SJSA1 (cell line): ENCODE data around the gene SERPINA5. TPM values are rescaled to one million over a fixed set of nuclear protein-coding genes. Genes with fewer than 3 reads are reported as not detected.

Experiments used
- DNase-seq, 2 experiments: peaks; one replicate each; pipeline ENCODE4 v3.0.0-alpha.2; 2015 to 2020; ENCODE audit warnings: low spot score in 2 of 2, low read depth in 1 of 2
- H3K27ac ChIP-seq: fragments of 250-450 bp; sonication (Bioruptor Pico); 2 replicates; pipeline ENCODE4 v1.5.1; 2020; ENCODE audit warnings: mild to moderate bottlenecking, moderate library complexity
- H3K27me3 ChIP-seq: fragments of 250-450 bp; sonication (Bioruptor Pico); replicated peaks from 2 replicates; pipeline ENCODE4 v1.5.1; 2020; ENCODE audit warnings: mild to moderate bottlenecking, moderate library complexity
- H3K36me3 ChIP-seq: fragments of 250-450 bp; sonication (Bioruptor Pico); 2 replicates; pipeline ENCODE4 v1.5.1; 2020; ENCODE audit warnings: mild to moderate bottlenecking
- H3K4me1 ChIP-seq: fragments of 250-450 bp; sonication (Bioruptor Pico); replicated peaks from 2 replicates; pipeline ENCODE4 v1.6.1; 2021; ENCODE audit warnings: mild to moderate bottlenecking
- H3K4me3 ChIP-seq: fragments of 250-450 bp; sonication (Bioruptor Pico); 2 replicates; pipeline ENCODE4 v1.5.1; 2020; ENCODE audit warnings: mild to moderate bottlenecking
- H3K9me3 ChIP-seq: fragments of 250-450 bp; sonication (Bioruptor Pico); replicated peaks from 2 replicates; pipeline ENCODE4 v1.5.1; 2020; ENCODE audit warnings: mild to moderate bottlenecking
- total RNA-seq: library from RNA; depleted of rRNA; stranded (reverse); fragments of >200 nt; shearing (Covaris generic); gene quantifications from 2 replicates; pipeline ENCODE4 v1.2.3, GENCODE V29; 2014

The SERPINA5 gene
- total RNA-seq, 1 experiment from 2014 or later: 0.42 TPM

GRCh38 chr14:94621358-94622134 lies 40.3 kb downstream of the SERPINA5 start:
- Histone ChIP-seq H3K27ac (no peak overlapping the region), H3K9me3 (peaks cover 11% of the 10 kb centered on the region), H3K4me1 (no peaks in the 10 kb centered on the region), H3K4me3 (no peak overlapping the region), H3K27me3 (no peaks in the 10 kb centered on the region), H3K36me3 (no peaks in the 10 kb centered on the region)
- DNase-seq: no peak

DNA sequence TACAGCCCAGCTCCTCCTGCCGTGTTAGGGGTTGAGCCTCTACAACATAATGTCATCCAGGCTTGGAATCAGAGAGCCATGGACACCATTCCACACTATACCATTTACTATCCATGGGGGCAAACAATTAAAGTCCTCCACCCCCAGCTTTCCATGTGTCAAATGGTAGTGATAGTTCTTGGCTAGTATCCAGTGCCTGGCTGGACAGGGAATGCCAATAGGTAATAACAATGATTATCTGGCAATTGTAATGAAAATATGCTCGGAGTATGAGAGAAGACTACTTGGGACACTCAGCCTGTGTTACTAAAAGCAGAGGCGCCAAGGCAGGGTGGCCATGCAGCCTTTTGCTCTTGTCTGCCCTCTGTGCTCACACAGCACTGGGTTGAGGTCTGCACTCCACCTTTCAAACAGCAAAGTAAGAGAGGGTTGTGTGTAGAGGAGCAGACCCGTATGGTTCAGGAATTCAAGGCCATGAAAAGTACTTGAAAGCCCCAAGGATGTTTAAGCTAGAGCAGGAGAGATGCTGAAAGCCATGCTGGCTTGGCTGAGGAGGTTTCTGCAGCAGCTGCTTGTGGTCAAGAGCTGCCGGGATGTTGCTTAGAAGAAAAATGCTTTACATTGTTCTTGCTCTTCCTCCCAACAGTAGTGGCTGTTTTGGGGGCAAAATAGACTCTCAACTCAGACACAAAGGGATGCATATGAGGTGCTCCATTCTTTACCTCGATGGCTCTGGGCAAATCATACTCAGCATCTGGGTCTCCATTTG lies 41.6 kb downstream of the SERPINA5 start:
- Histone ChIP-seq H3K4me1 (no peaks in the 10 kb centered on the region), H3K27me3 (no peaks in the 10 kb centered on the region), H3K27ac (no peak overlapping the region), H3K36me3 (no peaks in the 10 kb centered on the region), H3K4me3 (no peak overlapping the region), H3K9me3 (peaks cover 8% of the 10 kb centered on the region)
- no peak for DNase-seq

DNA sequence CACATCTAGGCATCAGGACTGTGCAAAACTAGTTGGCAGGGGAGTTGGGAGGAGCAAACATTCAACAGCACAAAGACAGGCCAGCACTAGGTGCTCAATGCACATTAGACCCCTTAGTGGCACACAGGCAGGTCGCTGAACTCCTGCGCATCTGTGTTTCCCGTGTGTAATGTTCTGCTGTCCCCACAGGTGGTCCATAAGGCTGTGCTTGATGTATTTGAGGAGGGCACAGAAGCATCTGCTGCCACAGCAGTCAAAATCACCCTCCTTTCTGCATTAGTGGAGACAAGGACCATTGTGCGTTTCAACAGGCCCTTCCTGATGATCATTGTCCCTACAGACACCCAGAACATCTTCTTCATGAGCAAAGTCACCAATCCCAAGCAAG lies 42.2 kb downstream of the SERPINA5 start:
- no peaks in the 10 kb centered on the region for H3K4me1 ChIP-seq
- H3K9me3 ChIP-seq: peaks cover 2% of the 10 kb centered on the region
- H3K36me3 ChIP-seq: no peaks in the 10 kb centered on the region
- DNase-seq: no peak
- H3K27me3 ChIP-seq: no peaks in the 10 kb centered on the region
- H3K4me3 ChIP-seq: no peak overlapping the region
- no peak overlapping the region for H3K27ac ChIP-seq

- H3K4me1 ChIP-seq: no peaks in the 10 kb centered on the region
- H3K36me3 ChIP-seq: no peaks in the 10 kb centered on the region
- no peaks in the 10 kb centered on the region for H3K9me3 ChIP-seq
- H3K4me3 ChIP-seq: no peak overlapping the region
- no peaks in the 10 kb centered on the region for H3K27me3 ChIP-seq
- DNase-seq: no peak
- no peak overlapping the region for H3K27ac ChIP-seq
These were observed 42.8 kb downstream of the SERPINA5 start for GRCh38 chr14:94623856-94624499.

DNA sequence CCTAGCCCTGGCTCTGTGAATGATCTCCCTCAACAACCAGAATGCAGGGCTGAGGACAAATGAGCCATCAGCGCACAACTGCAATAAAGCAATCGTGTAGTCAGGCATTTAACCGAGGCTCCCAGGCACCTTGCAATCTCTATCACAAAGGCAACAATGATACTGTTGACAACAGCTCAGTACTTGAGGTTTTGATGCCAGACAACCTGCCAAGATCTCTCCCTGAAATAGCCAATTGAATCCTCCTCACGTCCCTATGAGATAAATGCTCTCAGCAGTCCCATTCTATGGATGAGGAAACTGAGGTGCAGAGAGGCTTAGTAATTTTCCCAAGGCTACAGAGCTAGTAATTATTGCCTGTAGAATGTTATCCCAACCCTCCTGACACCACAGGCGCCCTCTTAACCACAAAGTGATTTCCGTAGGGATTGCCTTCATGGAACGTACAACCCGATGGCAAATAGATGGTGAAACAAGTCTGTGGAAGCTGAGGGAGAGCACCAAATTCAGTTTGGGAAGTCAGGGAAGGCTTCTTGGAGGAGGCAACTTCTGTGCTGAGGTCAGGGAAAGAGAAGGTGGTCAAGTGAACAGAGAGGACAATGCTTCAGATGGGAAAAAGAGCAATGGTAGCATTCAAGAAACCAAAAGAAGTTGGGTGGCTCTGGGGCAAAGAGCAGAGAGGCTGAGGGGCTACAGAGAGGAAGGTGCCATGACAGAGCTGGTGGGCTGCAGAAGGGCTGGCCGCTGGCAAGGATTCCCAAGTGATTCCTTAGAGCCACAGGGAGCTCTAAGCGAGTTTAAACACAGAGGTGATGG lies 43.5 kb downstream of the SERPINA5 start:
- DNase-seq: no peak
- Histone ChIP-seq H3K27me3 (no peaks in the 10 kb centered on the region), H3K4me1 (no peaks in the 10 kb centered on the region), H3K27ac (no peak overlapping the region), H3K4me3 (no peak overlapping the region), H3K9me3 (no peaks in the 10 kb centered on the region), H3K36me3 (no peaks in the 10 kb centered on the region)

GRCh38 chr14:94625353-94625635 lies 44.1 kb downstream of the SERPINA5 start:
- H3K9me3 ChIP-seq: no peaks in the 10 kb centered on the region
- no peaks in the 10 kb centered on the region for H3K27me3 ChIP-seq
- no peak overlapping the region for H3K27ac ChIP-seq
- no peak for DNase-seq
- no peaks in the 10 kb centered on the region for H3K36me3 ChIP-seq
- H3K4me3 ChIP-seq: no peak overlapping the region
- no peaks in the 10 kb centered on the region for H3K4me1 ChIP-seq

GRCh38 chr14:94628578-94628977 lies 47.4 kb downstream of the SERPINA5 start:
- no peaks in the 10 kb centered on the region for H3K9me3 ChIP-seq
- DNase-seq: no peak
- no peak overlapping the region for H3K27ac ChIP-seq
- no peaks in the 10 kb centered on the region for H3K4me1 ChIP-seq
- H3K4me3 ChIP-seq: no peak overlapping the region
- H3K36me3 ChIP-seq: no peaks in the 10 kb centered on the region
- no peaks in the 10 kb centered on the region for H3K27me3 ChIP-seq

DNA sequence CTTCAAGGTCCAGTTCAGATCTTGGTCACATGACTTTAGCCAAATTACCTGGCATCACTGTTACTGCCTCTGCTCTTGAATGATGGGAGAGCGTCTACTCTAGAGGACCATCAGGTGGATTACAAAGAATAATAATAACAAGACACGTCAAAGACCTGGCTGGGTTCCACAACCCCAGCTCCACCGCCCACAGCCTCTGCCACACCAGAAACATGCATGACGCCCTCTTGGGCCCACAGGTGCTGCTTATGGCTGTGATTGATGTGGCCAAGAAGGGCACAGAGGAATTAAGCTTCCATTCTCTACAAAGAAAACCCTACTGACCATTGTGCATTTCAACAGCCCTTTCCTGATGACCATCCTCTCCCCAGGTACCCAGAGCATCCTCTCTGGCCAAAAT lies 49.2 kb downstream of the SERPINA5 start:
- no peaks in the 10 kb centered on the region for H3K9me3 ChIP-seq
- no peak overlapping the region for H3K4me3 ChIP-seq
- no peak overlapping the region for H3K27ac ChIP-seq
- no peaks in the 10 kb centered on the region for H3K36me3 ChIP-seq
- H3K4me1 ChIP-seq: no peaks in the 10 kb centered on the region
- no peaks in the 10 kb centered on the region for H3K27me3 ChIP-seq
- DNase-seq: no peak

GRCh38 chr14:94631050-94631449 lies 49.8 kb downstream of the SERPINA5 start:
- no peak for DNase-seq
- Histone ChIP-seq H3K27ac (no peak overlapping the region), H3K4me1 (no peaks in the 10 kb centered on the region), H3K4me3 (no peak overlapping the region), H3K9me3 (no peaks in the 10 kb centered on the region), H3K27me3 (no peaks in the 10 kb centered on the region), H3K36me3 (no peaks in the 10 kb centered on the region)

DNA sequence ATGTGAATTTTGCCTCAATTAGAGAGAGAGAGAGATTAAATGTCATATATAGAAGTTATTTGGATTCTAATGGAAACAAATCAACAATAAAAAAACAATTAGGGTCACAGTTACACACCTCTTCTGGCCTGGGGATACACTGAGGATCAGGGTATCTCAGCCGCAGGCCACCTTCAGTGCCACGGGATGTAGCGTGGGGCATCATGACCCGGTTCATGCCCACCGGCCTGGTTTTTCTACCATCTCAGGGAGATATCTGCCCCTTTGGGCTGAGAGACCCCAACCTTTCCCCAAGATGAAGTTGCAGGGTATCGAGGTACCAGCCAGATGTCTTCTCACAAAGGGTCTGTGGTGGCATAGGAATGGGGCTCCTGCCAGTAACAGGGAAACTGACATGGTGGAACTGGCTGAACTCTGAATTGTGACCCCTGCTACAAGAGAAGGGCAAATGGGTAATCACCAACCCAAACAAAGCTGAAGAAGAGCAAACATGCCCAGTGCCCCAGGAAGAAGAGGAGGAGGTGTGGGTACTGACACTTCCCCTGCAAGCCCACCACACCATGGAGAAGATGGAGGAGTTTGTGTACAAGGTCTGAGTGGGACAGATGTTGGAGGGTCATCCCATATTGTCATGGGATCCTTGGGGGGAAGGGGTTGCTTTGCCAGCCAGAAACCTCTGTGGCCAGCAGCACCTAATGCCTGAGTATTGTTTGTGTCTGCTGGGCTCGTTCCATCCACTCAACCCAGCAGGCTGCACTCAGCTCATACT lies 50.5 kb downstream of the SERPINA5 start:
- Histone ChIP-seq H3K27me3 (no peaks in the 10 kb centered on the region), H3K4me3 (no peak overlapping the region), H3K36me3 (no peaks in the 10 kb centered on the region), H3K9me3 (no peaks in the 10 kb centered on the region), H3K4me1 (no peaks in the 10 kb centered on the region), H3K27ac (no peak overlapping the region)
- no peak for DNase-seq

GRCh38 chr14:94632305-94632590 lies 51.0 kb downstream of the SERPINA5 start:
- Histone ChIP-seq H3K36me3 (no peaks in the 10 kb centered on the region), H3K4me3 (no peak overlapping the region), H3K27me3 (no peaks in the 10 kb centered on the region), H3K9me3 (no peaks in the 10 kb centered on the region), H3K27ac (no peak overlapping the region), H3K4me1 (no peaks in the 10 kb centered on the region)
- DNase-seq: no peak

- Histone ChIP-seq H3K27ac (no peak overlapping the region), H3K27me3 (no peaks in the 10 kb centered on the region), H3K4me1 (no peaks in the 10 kb centered on the region), H3K4me3 (no peak overlapping the region), H3K36me3 (no peaks in the 10 kb centered on the region), H3K9me3 (no peaks in the 10 kb centered on the region)
- DNase-seq: no peak
These were observed 51.9 kb downstream of the SERPINA5 start for GRCh38 chr14:94633121-94633520.

GRCh38 chr14:94635154-94635553 lies 53.9 kb downstream of the SERPINA5 start:
- Histone ChIP-seq H3K4me1 (no peaks in the 10 kb centered on the region), H3K9me3 (no peaks in the 10 kb centered on the region), H3K4me3 (no peak overlapping the region), H3K27me3 (no peaks in the 10 kb centered on the region), H3K27ac (no peak overlapping the region), H3K36me3 (no peaks in the 10 kb centered on the region)
- no peak for DNase-seq
